Progenitor cell of endocrine pancreas (in vitro differentiated cells): ENCODE results near the gene CDKN1A. TPM values are rescaled to one million over a fixed set of nuclear protein-coding genes. Genes with fewer than 3 reads are reported as not detected.

Source experiments
- DNase-seq: peaks from one replicate; pipeline ENCODE4 v3.0.0; 2021; ENCODE audit warnings: low spot score; ENCODE audit not compliant: unreplicated experiment
- H3K27ac Mint-ChIP-seq: 2 replicates; pipeline ENCODE4 v1.8.0; 2021; ENCODE audit warnings: mild to moderate bottlenecking, moderate library complexity, mixed read lengths
- H3K27me3 Mint-ChIP-seq: 2 replicates; pipeline ENCODE4 v1.8.0; 2021; ENCODE audit warnings: mixed read lengths
- H3K36me3 Mint-ChIP-seq: 2 replicates; pipeline ENCODE4 v1.8.0; 2022; ENCODE audit warnings: mixed read lengths; ENCODE audit not compliant: insufficient read depth
- H3K4me1 Mint-ChIP-seq: 2 replicates; pipeline ENCODE4 v1.8.0; 2021; ENCODE audit warnings: low read depth, mixed read lengths
- H3K4me3 Mint-ChIP-seq: 2 replicates; pipeline ENCODE4 v1.8.0; 2021; ENCODE audit warnings: low read depth, mild to moderate bottlenecking, moderate library complexity, mixed read lengths
- H3K9me3 Mint-ChIP-seq: 2 replicates; pipeline ENCODE4 v1.8.0; 2021; ENCODE audit warnings: low read depth, mixed read lengths
- long read RNA-seq: library from polyadenylated mRNA; unstranded; transcript quantifications from one replicate; pipeline ENCODE4 v2.0.0, GENCODE V29; 2020
- total RNA-seq: library from RNA; stranded (reverse); gene quantifications from 2 replicates; pipeline ENCODE4 v1.2.1, GENCODE V29; 2021
- TF ChIP-seq, protein P1 (sequence below): fragments of 200-600 bp; sonication (generic); IDR thresholded peaks from one replicate; pipeline ENCODE4 v1.5.0; 2021; ENCODE audit warnings: antibody characterized with exemption, mild to moderate bottlenecking; ENCODE audit not compliant: unreplicated experiment

The CDKN1A gene
- total RNA-seq, result 12.4 and 24.5 TPM in 2 replicates
- long read RNA-seq, result 0 reads

GRCh38 chr6:36678488-36679042 is at the start of gene CDKN1A:
TSS of gene CDKN1A (plus strand) at chr6:36678714. CDS start at chr6:36684102, 5,388 bp downstream.
- TF ChIP-seq, protein P1, sequence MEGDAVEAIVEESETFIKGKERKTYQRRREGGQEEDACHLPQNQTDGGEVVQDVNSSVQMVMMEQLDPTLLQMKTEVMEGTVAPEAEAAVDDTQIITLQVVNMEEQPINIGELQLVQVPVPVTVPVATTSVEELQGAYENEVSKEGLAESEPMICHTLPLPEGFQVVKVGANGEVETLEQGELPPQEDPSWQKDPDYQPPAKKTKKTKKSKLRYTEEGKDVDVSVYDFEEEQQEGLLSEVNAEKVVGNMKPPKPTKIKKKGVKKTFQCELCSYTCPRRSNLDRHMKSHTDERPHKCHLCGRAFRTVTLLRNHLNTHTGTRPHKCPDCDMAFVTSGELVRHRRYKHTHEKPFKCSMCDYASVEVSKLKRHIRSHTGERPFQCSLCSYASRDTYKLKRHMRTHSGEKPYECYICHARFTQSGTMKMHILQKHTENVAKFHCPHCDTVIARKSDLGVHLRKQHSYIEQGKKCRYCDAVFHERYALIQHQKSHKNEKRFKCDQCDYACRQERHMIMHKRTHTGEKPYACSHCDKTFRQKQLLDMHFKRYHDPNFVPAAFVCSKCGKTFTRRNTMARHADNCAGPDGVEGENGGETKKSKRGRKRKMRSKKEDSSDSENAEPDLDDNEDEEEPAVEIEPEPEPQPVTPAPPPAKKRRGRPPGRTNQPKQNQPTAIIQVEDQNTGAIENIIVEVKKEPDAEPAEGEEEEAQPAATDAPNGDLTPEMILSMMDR, result no peak
- H3K4me1 Mint-ChIP-seq, result peaks cover 34% of the 10 kb centered on the region

DNA sequence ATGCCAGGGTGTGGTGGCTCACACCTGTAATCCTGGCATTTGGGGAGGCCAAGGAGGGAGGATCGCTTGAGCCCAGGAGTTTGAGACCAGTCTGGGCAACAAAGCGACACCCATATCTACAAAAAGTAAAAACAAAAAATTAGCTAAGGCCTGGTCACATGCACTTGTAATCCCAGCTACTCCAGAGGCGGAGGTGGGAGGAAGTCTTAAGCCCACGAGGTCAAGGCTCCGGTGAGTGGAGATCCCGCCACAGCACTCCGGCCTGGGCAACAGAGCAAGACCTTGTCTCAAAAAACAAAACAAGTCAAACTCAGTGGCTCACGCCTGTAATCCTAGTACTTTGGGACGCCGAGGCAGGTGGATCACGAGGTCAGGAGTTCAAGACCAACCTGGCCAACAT is 48.7 kb upstream of the CDKN1A start:
- Mint-ChIP-seq H3K4me3 (no peak overlapping the region), H3K27ac (no peak overlapping the region), H3K27me3 (peaks cover 7% of the 10 kb centered on the region), H3K9me3 (no peaks in the 10 kb centered on the region), H3K36me3 (no peaks in the 10 kb centered on the region), H3K4me1 (peaks cover 5% of the 10 kb centered on the region)
- TF ChIP-seq, protein P1, result no peak
- no peak for DNase-seq

More at GRCh38 chr6:36678488-36679042, at the start of gene CDKN1A:
- Mint-ChIP-seq H3K4me3 (peak within 1 kb of the TSS; percentile 77), H3K27ac (peak within 1 kb of the TSS; percentile 90), H3K9me3 (no peaks in the 10 kb centered on the region), H3K36me3 (no peaks in the 10 kb centered on the region), H3K27me3 (peaks cover 50% of the 10 kb centered on the region)
- peak; percentile 64 for DNase-seq

DNA sequence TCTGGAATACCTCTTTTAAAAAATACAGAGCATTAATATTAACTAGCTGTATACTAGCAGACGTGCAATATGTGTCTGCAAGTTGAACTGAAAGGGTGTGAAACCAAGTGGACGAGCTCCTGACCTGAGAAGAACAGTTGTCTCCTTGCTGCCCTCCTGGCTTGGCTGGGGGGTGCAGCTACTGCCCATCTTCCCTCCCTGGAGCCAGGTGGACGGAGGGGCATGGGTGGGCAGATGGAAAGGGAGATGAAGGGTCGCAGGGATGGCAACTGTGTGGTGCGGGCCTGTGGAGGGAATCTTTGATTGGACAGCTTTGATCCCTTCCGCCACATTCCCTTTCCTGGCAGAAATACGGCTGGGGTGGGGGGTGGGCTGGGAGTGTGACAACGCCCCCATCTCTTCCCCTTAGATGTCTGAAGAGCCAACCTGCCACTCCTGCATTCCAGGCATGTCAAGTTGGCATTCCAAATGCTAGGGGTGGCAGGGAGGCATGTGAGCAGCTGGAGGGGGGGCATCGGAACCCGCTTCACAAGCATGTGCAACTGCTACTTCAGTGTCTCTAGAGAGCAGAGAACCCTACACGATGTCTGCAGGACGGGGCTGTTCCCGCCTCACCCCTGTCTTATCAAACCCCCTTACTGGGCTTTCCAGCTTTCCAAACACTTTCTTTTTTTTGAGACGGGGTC is 47.0 kb upstream of the CDKN1A start:
- Mint-ChIP-seq H3K27me3 (peaks cover 7% of the 10 kb centered on the region), H3K36me3 (no peaks in the 10 kb centered on the region), H3K27ac (no peak overlapping the region), H3K4me3 (no peak overlapping the region), H3K4me1 (peaks cover 4% of the 10 kb centered on the region), H3K9me3 (no peaks in the 10 kb centered on the region)
- DNase-seq, result no peak
- TF ChIP-seq, protein P1, result no peak

GRCh38 chr6:36633370-36633769 is 45.1 kb upstream of the CDKN1A start:
- no peak overlapping the region for H3K27ac Mint-ChIP-seq
- DNase-seq, result no peak
- H3K27me3 Mint-ChIP-seq, result peaks cover 3% of the 10 kb centered on the region
- H3K36me3 Mint-ChIP-seq, result no peaks in the 10 kb centered on the region
- no peak overlapping the region for H3K4me3 Mint-ChIP-seq
- TF ChIP-seq, protein P1, result no peak
- H3K9me3 Mint-ChIP-seq, result no peaks in the 10 kb centered on the region
- H3K4me1 Mint-ChIP-seq, result peaks cover 4% of the 10 kb centered on the region

DNA sequence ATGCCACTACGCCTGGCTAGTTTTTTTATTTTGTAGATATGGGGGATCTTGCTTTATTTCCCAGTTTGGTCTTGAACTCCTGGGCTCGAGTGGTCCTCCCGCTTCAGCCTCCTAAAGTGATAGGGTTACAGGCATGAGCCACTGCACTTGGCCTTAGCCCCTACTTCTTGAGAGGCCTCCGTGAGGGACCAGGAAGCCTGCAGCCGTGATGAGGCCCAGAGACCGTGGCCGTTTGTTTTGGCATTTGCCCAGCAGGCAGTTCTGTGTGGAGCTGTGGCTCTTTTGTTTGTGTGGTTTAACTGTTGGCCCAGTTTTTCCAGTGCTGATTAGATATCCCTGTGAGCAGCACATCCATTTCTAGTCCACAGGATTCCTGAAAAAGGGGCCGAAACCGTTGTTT is 44.6 kb upstream of the CDKN1A start:
- Mint-ChIP-seq H3K27me3 (peaks cover 3% of the 10 kb centered on the region), H3K9me3 (no peaks in the 10 kb centered on the region), H3K4me1 (peaks cover 5% of the 10 kb centered on the region), H3K27ac (no peak overlapping the region), H3K4me3 (no peak overlapping the region), H3K36me3 (no peaks in the 10 kb centered on the region)
- TF ChIP-seq, protein P1, result no peak
- DNase-seq, result no peak
